ENCODE data around the gene MSI2.

Gene MSI2

GRCh38 chr17:57255776-57256681 is at the start of gene MSI2:
TSS of gene MSI2 (plus strand) at chr17:57256523. CDS start at chr17:57256743, 220 bp downstream.
- Histone ChIP-seq H3K36me3 (ENCODE audit: control insufficient read depth, low read length) (peaks cover 37% of the 10 kb centered on the region), H3K4me1 (ENCODE audit: control insufficient read depth, low read length) (peaks cover 32% of the 10 kb centered on the region), H3K27me3 (ENCODE audit: control insufficient read depth, low read length) (no peaks in the 10 kb centered on the region), H3K9me2 (replicated peaks; ENCODE audit: control insufficient read depth, low read length) (no peaks in the 10 kb centered on the region), H3K9me3 (ENCODE audit: control insufficient read depth, insufficient read depth, low read length) (peaks cover 7% of the 10 kb centered on the region; the same call in 1 of the 2 replicates), H3K27ac (ENCODE audit: low read depth, low read length) (peak within 1 kb of the TSS; percentile 82), H3K4me3 (ENCODE audit: low read length) (peak within 1 kb of the TSS; percentile 89), H3K79me2 (ENCODE audit: control insufficient read depth, low read length) (peaks cover 43% of the 10 kb centered on the region), H3K4me2 (ENCODE audit: low read length) (peak within 1 kb of the TSS; percentile 89), H4K20me1 (ENCODE audit: control insufficient read depth, insufficient read depth, low read depth, low read length) (no peaks in the 10 kb centered on the region), H3F3A (ENCODE audit: control insufficient read depth, insufficient read depth) (peaks cover 26% of the 10 kb centered on the region)
- TF ChIP-seq CTCF (IDR thresholded peaks at IDR 0.05; ENCODE audit: low read depth, low read length, poor library complexity, severe bottlenecking), result no peak

- TF ChIP-seq CTCF (IDR thresholded peaks at IDR 0.05; ENCODE audit: low read depth, low read length, poor library complexity, severe bottlenecking), result no peak
- TF ChIP-seq EZH2phosphoT487 (IDR thresholded peaks at IDR 0.05; ENCODE audit: borderline replicate concordance, low read length), result no peak
- H3K9me3 ChIP-seq (ENCODE audit: control insufficient read depth, insufficient read depth, low read length), result peaks cover 14% of the 10 kb centered on the region
- no peaks in the 10 kb centered on the region for H4K20me1 ChIP-seq (ENCODE audit: control insufficient read depth, insufficient read depth, low read depth, low read length)
- no peak overlapping the region for H3K27ac ChIP-seq (ENCODE audit: low read depth, low read length)
- no peak overlapping the region for H3K4me3 ChIP-seq (ENCODE audit: low read length)
- no peaks in the 10 kb centered on the region for H3K9me2 ChIP-seq (replicated peaks; ENCODE audit: control insufficient read depth, low read length)
- H3K36me3 ChIP-seq (ENCODE audit: control insufficient read depth, low read length), result no peaks in the 10 kb centered on the region
- no peaks in the 10 kb centered on the region for H3F3A ChIP-seq (ENCODE audit: control insufficient read depth, insufficient read depth)
- H3K4me1 ChIP-seq (ENCODE audit: control insufficient read depth, low read length), result no peaks in the 10 kb centered on the region
- peaks cover 11% of the 10 kb centered on the region for H3K27me3 ChIP-seq (ENCODE audit: control insufficient read depth, low read length)
- no peaks in the 10 kb centered on the region for H3K79me2 ChIP-seq (ENCODE audit: control insufficient read depth, low read length)
- H3K4me2 ChIP-seq (ENCODE audit: low read length), result no peak overlapping the region
These were observed 49.4 kb upstream of the MSI2 start for GRCh38 chr17:57206928-57207327.

- Histone ChIP-seq H3K9me2 (replicated peaks; ENCODE audit: control insufficient read depth, low read length) (no peaks in the 10 kb centered on the region), H3K4me3 (ENCODE audit: low read length) (no peak overlapping the region), H3K27ac (ENCODE audit: low read depth, low read length) (no peak overlapping the region), H3K36me3 (ENCODE audit: control insufficient read depth, low read length) (no peaks in the 10 kb centered on the region), H3K4me1 (ENCODE audit: control insufficient read depth, low read length) (no peaks in the 10 kb centered on the region), H4K20me1 (ENCODE audit: control insufficient read depth, insufficient read depth, low read depth, low read length) (no peaks in the 10 kb centered on the region), H3K4me2 (ENCODE audit: low read length) (no peak overlapping the region), H3K79me2 (ENCODE audit: control insufficient read depth, low read length) (no peaks in the 10 kb centered on the region), H3K27me3 (ENCODE audit: control insufficient read depth, low read length) (peaks cover 11% of the 10 kb centered on the region), H3K9me3 (ENCODE audit: control insufficient read depth, insufficient read depth, low read length) (peaks cover 14% of the 10 kb centered on the region), H3F3A (ENCODE audit: control insufficient read depth, insufficient read depth) (no peaks in the 10 kb centered on the region)
- TF ChIP-seq EZH2phosphoT487 (IDR thresholded peaks at IDR 0.05; ENCODE audit: borderline replicate concordance, low read length) (no peak), CTCF (IDR thresholded peaks at IDR 0.05; ENCODE audit: low read depth, low read length, poor library complexity, severe bottlenecking) (no peak)
These were observed 48.9 kb upstream of the MSI2 start for GRCh38 chr17:57207396-57207795.

Data from DOHH2 (cell line).